Fibroblast of upper back skin (primary cell): ENCODE measurements around the gene SYDE2.
"Not testable (repeated sequence)": the region's sequence is repeated elsewhere in the genome, so short reads cannot be mapped to it uniquely, and the experiment has no call there.

Experiments used
- DNase-seq: peaks from one replicate; pipeline ENCODE4 v3.0.0-alpha.2; 2013

The SYDE2 gene

DNA sequence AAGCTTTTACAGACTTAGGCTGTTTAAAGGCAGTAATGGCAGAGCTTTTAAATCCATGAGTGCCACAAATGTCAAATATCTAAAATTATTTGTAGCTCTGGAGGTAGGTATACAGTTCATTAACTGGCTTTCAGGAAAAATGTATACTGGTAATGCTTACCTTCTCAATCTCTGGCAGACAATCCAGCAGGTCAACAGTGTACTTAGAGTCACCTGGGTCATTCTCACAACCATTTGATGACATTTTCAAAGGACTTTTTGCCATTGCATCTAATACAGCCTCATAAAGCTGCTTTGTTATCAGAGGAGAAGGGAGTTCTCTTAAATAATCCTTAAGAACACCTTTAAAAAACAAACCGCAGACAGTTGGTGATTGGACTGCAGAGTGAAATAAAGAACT is 31.9 kb downstream of the SYDE2 start:
- no peak for DNase-seq

DNA sequence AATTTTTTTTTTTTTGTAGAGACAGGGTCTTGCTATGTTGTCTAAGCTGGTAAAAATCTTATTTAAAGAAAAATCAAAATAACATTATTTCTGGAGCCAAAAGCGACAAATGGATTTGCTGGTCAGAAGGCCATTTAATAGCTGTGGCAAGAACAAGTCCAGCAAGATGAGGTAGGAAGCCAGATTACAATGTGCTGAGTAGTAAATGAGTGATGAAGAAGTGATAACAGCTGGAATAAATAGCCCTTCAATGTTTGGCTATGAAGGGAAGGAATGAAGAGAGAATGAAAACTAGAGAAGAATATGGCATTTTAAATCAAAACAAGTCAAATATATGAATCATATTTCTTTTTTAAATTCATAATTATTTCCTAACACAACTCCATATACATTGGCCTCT is 34.5 kb downstream of the SYDE2 start:
- DNase-seq: peak; percentile 7

- no peak for DNase-seq
These were observed 41.9 kb downstream of the SYDE2 start for GRCh38 chr1:85158910-85159309.

DNA sequence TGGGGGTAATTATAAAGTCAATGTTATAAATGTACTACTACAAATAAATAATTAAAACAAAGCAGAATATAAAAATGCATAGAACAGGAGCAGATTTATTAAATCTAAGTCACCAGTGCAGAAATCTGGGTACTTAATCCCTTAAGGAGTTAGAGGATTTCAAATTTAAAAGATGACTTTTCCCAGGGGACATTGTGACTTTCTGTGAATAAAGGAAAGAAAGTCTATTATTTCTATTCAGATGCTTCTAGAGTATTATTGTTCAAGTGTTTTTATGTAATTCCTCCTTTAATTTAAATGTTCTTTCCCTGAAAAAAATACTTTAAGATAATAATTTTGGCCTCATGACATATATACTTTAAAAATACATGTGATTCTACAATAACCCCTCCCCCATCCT is 43.4 kb downstream of the SYDE2 start:
- no peak for DNase-seq

- no peak for DNase-seq
These were observed 47.5 kb downstream of the SYDE2 start for GRCh38 chr1:85153149-85153891.

DNA sequence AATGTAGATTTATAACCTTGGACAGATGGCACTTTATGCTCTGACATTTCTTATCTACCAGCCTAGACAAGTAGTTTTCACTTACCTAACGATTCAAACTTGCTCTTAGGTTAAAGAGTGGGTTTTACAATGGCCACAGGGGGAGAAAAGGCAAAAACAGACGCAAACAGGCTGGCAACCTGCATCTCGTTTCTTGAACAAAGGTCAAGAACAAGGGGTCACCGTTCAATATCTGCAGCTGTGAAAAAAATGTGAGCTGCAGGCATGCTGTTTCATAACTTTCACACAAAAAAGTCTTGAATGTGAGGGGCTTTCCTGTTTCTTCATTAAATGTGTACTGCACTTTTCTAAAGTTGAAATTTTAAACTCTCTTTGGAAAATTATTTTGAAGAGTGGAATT is 49.4 kb downstream of the SYDE2 start:
- DNase-seq: no peak

DNA sequence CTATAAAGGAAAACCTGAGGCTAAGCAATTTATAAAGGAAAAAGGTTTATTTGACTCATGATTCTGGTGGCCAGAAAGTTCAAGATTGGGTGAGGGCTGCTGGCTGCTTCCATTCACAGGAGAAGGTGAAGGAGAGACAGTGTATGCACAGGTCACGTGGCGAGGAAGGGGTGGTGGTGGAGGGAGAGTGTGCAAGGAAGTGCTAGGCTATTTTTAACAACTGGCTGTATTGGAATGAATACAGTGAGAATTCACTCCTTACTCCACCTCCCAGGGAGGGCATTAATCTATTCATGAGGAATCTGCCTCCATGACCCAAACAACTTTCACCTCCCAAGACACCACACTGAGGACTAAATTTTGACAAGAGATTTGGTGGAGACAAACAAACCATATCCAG is 51.0 kb downstream of the SYDE2 start:
- DNase-seq: peak; percentile 9

DNA sequence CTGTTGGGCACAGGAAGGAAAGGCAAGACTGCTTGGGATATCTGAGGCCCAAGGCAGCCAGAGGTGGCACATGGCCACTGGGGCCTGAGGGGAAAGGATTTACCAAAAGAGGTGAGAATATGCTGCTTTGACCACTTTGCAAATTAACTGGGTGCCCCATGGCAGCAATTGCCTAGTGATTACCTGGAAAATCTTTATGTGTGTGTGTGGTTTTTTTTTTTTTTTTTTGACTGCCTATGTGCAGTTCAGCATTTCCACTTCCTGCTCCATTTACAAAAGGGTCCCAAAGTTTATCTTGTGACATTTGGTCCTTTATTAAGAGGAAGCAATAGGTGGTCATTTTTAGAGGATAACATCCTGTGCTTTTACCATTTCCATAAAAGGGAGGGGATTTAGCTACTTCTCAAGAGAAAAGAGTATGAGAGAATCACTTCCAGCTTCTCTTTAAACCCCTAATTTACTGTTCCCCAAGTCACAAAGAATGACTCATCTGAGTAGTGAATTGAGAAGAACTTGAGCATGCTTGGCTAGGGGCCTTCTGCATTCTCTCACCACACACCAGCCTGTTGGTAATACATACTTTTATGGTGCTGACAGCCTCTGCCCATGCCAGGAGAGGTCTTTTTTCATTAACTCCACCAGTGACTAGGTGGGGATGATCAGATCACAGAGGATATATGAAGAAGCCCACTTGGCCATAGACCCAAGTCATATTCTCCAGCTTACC is 52.1 kb downstream of the SYDE2 start:
- DNase-seq: peak; percentile 62

DNA sequence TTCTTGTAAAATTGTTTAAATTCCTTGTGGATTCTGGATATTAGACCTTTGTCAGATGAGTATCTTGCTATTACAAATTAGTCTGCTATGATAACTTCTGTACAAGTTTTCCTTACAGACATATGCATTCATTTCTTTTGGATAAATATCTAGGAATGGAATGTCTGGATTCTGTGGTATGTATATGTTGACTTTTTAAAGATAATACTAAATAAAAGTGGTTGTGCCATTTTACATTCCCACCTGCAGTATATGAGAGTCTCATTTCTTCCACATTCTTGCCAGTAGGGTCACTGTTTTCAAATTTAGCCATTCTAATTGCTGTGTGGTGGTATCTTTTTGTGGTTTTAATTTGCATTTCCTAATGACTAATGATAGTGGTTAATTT is 53.9 kb downstream of the SYDE2 start:
- DNase-seq: peak; percentile 82

- not testable (repeated sequence) for DNase-seq
These were observed 54.4 kb downstream of the SYDE2 start for GRCh38 chr1:85146298-85146971.

GRCh38 chr1:85144351-85144750 is 56.5 kb downstream of the SYDE2 start:
- DNase-seq: no peak

DNA sequence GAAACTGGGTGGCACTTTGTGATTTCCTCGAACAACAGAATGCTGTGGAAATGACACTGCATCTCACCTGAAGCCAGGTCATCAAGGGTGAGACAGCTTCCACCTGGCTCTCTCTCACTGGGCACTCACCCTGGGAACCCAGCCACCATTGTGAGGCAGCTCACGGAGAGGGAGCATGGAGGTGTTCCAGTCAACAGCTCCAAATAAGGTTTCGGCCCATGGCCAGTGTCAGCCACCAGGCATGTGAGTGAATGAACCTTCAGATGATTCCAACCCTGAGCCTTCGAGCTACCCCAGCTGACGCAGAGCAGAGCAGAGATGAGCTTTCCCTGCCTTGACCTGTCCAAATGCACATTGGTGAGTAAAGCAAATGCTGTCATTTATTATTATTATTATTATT is 58.1 kb downstream of the SYDE2 start:
- DNase-seq: no peak

GRCh38 chr1:85138439-85138838 is 62.4 kb downstream of the SYDE2 start:
- DNase-seq: not testable (repeated sequence)

- no peak for DNase-seq
These were observed 63.2 kb downstream of the SYDE2 start for GRCh38 chr1:85137660-85138059.

GRCh38 chr1:85135392-85135798 is 65.4 kb downstream of the SYDE2 start:
- DNase-seq: no peak

- DNase-seq: peak; percentile 44
These were observed 66.0 kb downstream of the SYDE2 start for GRCh38 chr1:85134583-85135391.

- DNase-seq: no peak
These were observed 67.2 kb downstream of the SYDE2 start for GRCh38 chr1:85133565-85134159.

- DNase-seq: no peak
These were observed 68.6 kb downstream of the SYDE2 start for GRCh38 chr1:85132078-85132720.

GRCh38 chr1:85128316-85128715 is 72.5 kb downstream of the SYDE2 start:
- peak; percentile 84 for DNase-seq

GRCh38 chr1:85125891-85126290 is 74.9 kb downstream of the SYDE2 start:
- no peak for DNase-seq

- no peak for DNase-seq
These were observed 76.7 kb downstream of the SYDE2 start for GRCh38 chr1:85124091-85124490.

GRCh38 chr1:85122169-85122568 is 78.6 kb downstream of the SYDE2 start:
- no peak for DNase-seq
